Esophagus muscularis mucosa (tissue), 4 donors: ENCODE results near the gene WSB2. TPM values are rescaled to one million over a fixed set of nuclear protein-coding genes. Genes with fewer than 3 reads are reported as not detected.

Experiments
- DNase-seq: peaks from one replicate; pipeline ENCODE4 v3.0.0-alpha.2; 2017; ENCODE audit errors: extremely low spot score
- H3K27ac ChIP-seq, 4 donors: fragments of 200-600 bp; sonication (generic); replicated peaks in 1 of 4; 1 replicate in 3 of 4; 2 replicates in 1 of 4; pipeline ENCODE4 v1.5.1; 2016 to 2019; ENCODE audit warnings: mild to moderate bottlenecking in 1 of 4
- H3K27me3 ChIP-seq, 4 donors: fragments of 200-600 bp; sonication (generic); one replicate each; pipeline versions ENCODE4 v1.5.1 to v1.6.0; 2016 to 2019
- H3K36me3 ChIP-seq, 4 donors: fragments of 200-600 bp; sonication (generic); one replicate each; pipeline ENCODE4 v1.5.1; 2016 to 2019
- H3K4me1 ChIP-seq, 4 donors: fragments of 200-600 bp; sonication (generic); one replicate each; pipeline ENCODE4 v1.5.1; 2016 to 2019
- H3K4me3 ChIP-seq, 4 donors: fragments of 200-600 bp; sonication (generic); 1 replicate in 2 of 4; 2 replicates in 2 of 4; pipeline ENCODE4 v1.5.1; 2016 to 2019; ENCODE audit warnings: mild to moderate bottlenecking in 4 of 4, moderate library complexity in 1 of 4
- H3K9me3 ChIP-seq, 4 donors: fragments of 200-600 bp; sonication (generic); 1 replicate in 3 of 4; 2 replicates in 1 of 4; pipeline ENCODE4 v1.5.1; 2016 to 2019
- CTCF ChIP-seq, 3 experiments: fragments of 200-600 bp in 2 of 3; fragments of 450-650 bp in 1 of 3; sonication (generic) in 2 of 3; IDR thresholded peaks; one replicate each; pipeline ENCODE4 v1.5.1; 2017 to 2019; ENCODE audit warnings: antibody characterized with exemption in 3 of 3, mild to moderate bottlenecking in 2 of 3, moderate library complexity in 1 of 3
- EP300 ChIP-seq: sonication (generic); formaldehyde crosslinking; IDR thresholded peaks from one replicate; pipeline ENCODE4 v1.6.1; 2017; ENCODE audit warnings: antibody characterized with exemption
- POLR2A ChIP-seq: fragments of 450-650 bp; IDR thresholded peaks from one replicate; pipeline ENCODE4 v1.6.1; 2017; ENCODE audit warnings: antibody characterized with exemption, moderate library complexity, mild to moderate bottlenecking, low read depth
- POLR2AphosphoS5 ChIP-seq, 2 donors: sonication (generic); formaldehyde crosslinking; IDR thresholded peaks; one replicate each; pipeline ENCODE4 v1.6.1; 2017; ENCODE audit warnings: antibody characterized with exemption in 2 of 2
- WGBS: methylation state at CpG from one replicate; pipeline ENCODE4 v1.1.5; 2018; 5-methylcytosine and 5-hydroxymethylcytosine counted together
- intact Hi-C: fragments of 100-400 bp; cut with DNase I; formaldehyde crosslinking; loops from one replicate; pipeline ENCODE4 v1.15.1; 2023
- total RNA-seq, 4 donors: library from RNA; depleted of rRNA; stranded (reverse); fragments of >200 nt; gene quantifications; one replicate each; pipeline versions ENCODE4 v1.1.0 to v1.2.1, GENCODE V29; 2016

WSB2 gene
- total RNA-seq, 4 donors from 2014 or later, result 68.5 to 87.7 (median 81.7) TPM

DNA sequence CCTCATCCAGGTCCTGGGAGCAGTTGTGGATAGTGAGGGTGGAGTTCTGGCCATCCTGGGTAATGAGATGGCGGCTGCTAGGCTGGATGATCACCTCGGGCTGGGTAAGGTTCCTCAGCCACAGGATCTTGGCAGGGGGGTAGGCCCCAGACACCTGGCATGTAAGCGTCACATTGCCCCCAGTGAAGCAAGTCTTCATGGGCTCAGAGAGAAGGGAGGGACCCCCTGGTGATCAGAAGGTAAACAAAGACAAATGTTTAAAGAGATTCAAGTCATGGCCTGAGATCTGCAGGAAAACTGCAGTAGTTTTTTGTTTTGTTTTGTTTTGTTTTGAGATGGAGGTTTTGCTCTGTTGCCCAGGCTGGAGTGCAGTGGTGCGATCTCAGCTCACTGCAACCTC is 12.8 kb upstream of the WSB2 start:
- 86% methylated on average over 4 of the region's 4 CpGs for WGBS
- H3K27me3 ChIP-seq, result no peaks in the 10 kb centered on the region
- H3K4me1 ChIP-seq, result no peaks in the 10 kb centered on the region
- intact Hi-C loops, result no loop called here
- H3K36me3 ChIP-seq, result peaks cover 5 to 36% (median 20%) of the 10 kb centered on the region in 4 donors
- no peak for TF ChIP-seq POLR2A
- no peak for TF ChIP-seq POLR2AphosphoS5 (IDR thresholded peaks at IDR 0.05)
- TF ChIP-seq EP300, result no peak
- TF ChIP-seq CTCF (IDR thresholded peaks at IDR 0.05), result no peak
- H3K9me3 ChIP-seq, result peaks cover 0 to 6% (median 0%) of the 10 kb centered on the region in 4 donors
- H3K4me3 ChIP-seq, result no peak overlapping the region
- H3K27ac ChIP-seq, result no peak overlapping the region
- no peak for DNase-seq

DNA sequence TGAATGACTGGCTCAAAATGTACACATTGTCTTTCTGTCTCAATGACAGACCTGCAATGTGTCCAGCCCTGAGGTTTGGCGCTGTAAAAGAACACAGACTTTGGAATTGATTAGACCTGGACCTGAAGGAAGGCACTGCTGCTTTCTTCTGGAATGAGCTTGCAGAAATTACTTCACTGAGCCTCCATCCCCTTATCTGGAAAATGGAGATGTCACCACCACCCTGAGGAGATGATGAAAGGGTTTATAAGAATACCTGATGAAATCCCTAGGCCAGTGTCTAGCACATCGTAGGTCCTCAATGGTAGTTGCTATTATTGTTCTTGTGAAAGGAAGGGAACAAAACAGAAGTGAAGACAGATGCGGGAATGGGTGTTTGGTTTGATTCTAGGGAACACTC is 9.7 kb upstream of the WSB2 start:
- DNase-seq, result no peak
- H3K27ac ChIP-seq, result no peak overlapping the region
- H3K4me3 ChIP-seq, result no peak overlapping the region
- H3K36me3 ChIP-seq, result peaks cover 0 to 15% (median 4%) of the 10 kb centered on the region in 4 donors
- intact Hi-C loops, result no loop called here
- no peak for TF ChIP-seq CTCF (IDR thresholded peaks at IDR 0.05)
- no peaks in the 10 kb centered on the region for H3K4me1 ChIP-seq
- H3K9me3 ChIP-seq, result no peaks in the 10 kb centered on the region
- no peaks in the 10 kb centered on the region for H3K27me3 ChIP-seq
- WGBS, result 94% methylated on average over 3 of the region's 3 CpGs

DNA sequence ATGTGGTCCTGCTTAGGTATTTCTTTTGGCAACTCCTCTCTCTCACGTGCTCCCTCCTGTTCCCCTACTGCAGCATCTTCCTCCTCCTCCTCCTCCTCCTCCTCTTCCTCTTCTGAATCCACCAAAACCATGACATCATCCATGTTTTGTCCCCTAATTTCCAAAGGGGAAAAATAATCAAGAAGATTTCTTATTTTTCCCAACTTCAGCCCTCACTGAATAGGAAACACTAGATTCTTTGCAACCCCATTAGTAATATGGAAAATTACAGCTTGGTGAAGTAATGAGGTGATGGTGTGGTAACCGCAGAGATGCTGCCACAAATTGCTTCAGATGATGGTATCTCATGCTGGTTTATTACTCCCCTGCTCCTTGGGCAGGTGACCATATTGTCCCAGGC is 7.5 kb upstream of the WSB2 start:
- no peak overlapping the region for H3K27ac ChIP-seq
- no peaks in the 10 kb centered on the region for H3K27me3 ChIP-seq
- no peak for TF ChIP-seq POLR2AphosphoS5 (IDR thresholded peaks at IDR 0.05)
- no peak for TF ChIP-seq EP300
- no peak for TF ChIP-seq CTCF (IDR thresholded peaks at IDR 0.05)
- H3K9me3 ChIP-seq, result no peaks in the 10 kb centered on the region
- H3K4me1 ChIP-seq, result peaks cover 0 to 11% (median 6%) of the 10 kb centered on the region in 4 donors
- WGBS, result 94% methylated on average over 2 of the region's 2 CpGs
- DNase-seq, result no peak
- H3K36me3 ChIP-seq, result peaks cover 0 to 11% (median 4%) of the 10 kb centered on the region in 4 donors
- intact Hi-C loops, result no loop called here
- no peak overlapping the region for H3K4me3 ChIP-seq

DNA sequence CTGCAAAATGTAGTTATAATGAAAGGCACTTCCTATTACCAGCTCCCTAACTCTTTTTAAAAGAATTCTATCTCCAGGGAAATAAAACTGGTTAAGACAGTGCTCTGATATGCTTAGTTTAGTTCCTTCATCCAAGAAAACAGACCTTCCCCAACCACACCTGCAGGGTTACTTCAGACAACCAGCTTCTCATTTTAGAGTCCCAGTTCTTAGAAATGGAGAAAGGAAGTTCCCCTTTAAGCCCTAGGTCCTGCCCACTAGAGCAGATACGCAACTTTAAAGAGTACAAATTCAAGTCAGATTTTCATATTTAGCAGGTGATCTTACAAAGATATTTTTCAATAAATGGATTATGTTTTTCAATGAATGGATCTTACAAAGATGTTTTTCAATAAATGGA is 4.4 kb upstream of the WSB2 start:
- no peaks in the 10 kb centered on the region for H3K27me3 ChIP-seq
- H3K4me3 ChIP-seq, result no peak overlapping the region
- H3K4me1 ChIP-seq, result peaks cover 7 to 23% (median 21%) of the 10 kb centered on the region in 4 donors
- peaks cover 0 to 5% (median 0%) of the 10 kb centered on the region in 4 donors for H3K36me3 ChIP-seq
- TF ChIP-seq CTCF (IDR thresholded peaks at IDR 0.05) (no peak), POLR2AphosphoS5 (IDR thresholded peaks at IDR 0.05) (no peak), POLR2A (no peak), EP300 (no peak)
- no peak overlapping the region for H3K27ac ChIP-seq
- H3K9me3 ChIP-seq, result no peaks in the 10 kb centered on the region
- WGBS, result 63% methylated on average over 1 of the region's 1 CpG
- no peak for DNase-seq
- intact Hi-C loops, result no loop called here

DNA sequence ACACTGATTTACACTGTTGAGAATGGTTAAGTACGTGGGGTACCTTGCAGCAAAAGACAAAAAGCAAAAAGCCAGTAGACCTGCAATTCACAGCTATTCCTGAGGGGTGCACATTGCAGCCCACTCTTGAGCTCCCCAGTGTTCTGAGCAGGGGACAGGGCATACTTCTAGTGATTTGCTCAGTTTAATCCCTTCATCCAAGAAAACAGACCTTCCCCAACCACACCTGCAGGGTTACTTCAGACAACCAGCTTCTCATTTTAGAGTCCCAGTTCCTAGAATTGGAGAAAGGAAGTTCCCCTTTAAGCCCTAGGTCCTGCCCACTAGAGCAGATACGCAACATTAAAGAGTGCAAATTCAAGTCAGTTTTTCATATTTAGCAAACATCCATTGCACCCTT is 3.6 kb upstream of the WSB2 start:
- Histone ChIP-seq H3K27ac (no peak overlapping the region), H3K9me3 (no peaks in the 10 kb centered on the region), H3K4me1 (peaks cover 7 to 30% (median 28%) of the 10 kb centered on the region in 4 donors), H3K36me3 (no peaks in the 10 kb centered on the region), H3K4me3 (no peak overlapping the region), H3K27me3 (no peaks in the 10 kb centered on the region)
- intact Hi-C loops, result loop anchor here (5.0 kb wide), 2 partner anchors 73 to 308 kb away; partner anchors contain the start of genes PEBP1 and TAOK3
- TF ChIP-seq CTCF (IDR thresholded peaks at IDR 0.05) (peak in 1 of 3 experiments; percentile 16), POLR2A (no peak), EP300 (no peak), POLR2AphosphoS5 (IDR thresholded peaks at IDR 0.05) (no peak)
- 46% methylated on average over 2 of the region's 2 CpGs for WGBS
- no peak for DNase-seq
